RPMI8226 (cell line): Measurements from ENCODE around the gene KREMEN1.
A peak's percentile ranks its signal among the peaks of the same experiment; 100 is the strongest.

Experiments used
- DNase-seq: peaks from one replicate; pipeline ENCODE4 v3.0.0-alpha.2; 2015

KREMEN1 gene

GRCh38 chr22:29134448-29134847, 61.6 kb downstream of the KREMEN1 start:
- no peak for DNase-seq

- DNase-seq: no peak
These were observed 64.2 kb downstream of the KREMEN1 start for GRCh38 chr22:29136782-29137700.

- no peak for DNase-seq
These were observed 65.9 kb downstream of the KREMEN1 start for GRCh38 chr22:29138556-29139305.

GRCh38 chr22:29139965-29140782, 67.3 kb downstream of the KREMEN1 start:
- no peak for DNase-seq

GRCh38 chr22:29141078-29141688, 68.3 kb downstream of the KREMEN1 start:
- no peak for DNase-seq

- DNase-seq: no peak
These were observed 69.3 kb downstream of the KREMEN1 start for GRCh38 chr22:29142116-29142515.

GRCh38 chr22:29143941-29144785, 71.3 kb downstream of the KREMEN1 start:
- DNase-seq: peak; percentile 22

GRCh38 chr22:29144786-29145160, 71.9 kb downstream of the KREMEN1 start:
- DNase-seq: no peak

- DNase-seq: no peak
These were observed 72.7 kb downstream of the KREMEN1 start for GRCh38 chr22:29145321-29146072.

- DNase-seq: no peak
These were observed 73.3 kb downstream of the KREMEN1 start for GRCh38 chr22:29146091-29146560.

GRCh38 chr22:29146771-29147170, 73.9 kb downstream of the KREMEN1 start:
- no peak for DNase-seq

GRCh38 chr22:29147331-29147899, 74.6 kb downstream of the KREMEN1 start:
- DNase-seq: no peak

- no peak for DNase-seq
These were observed 75.2 kb downstream of the KREMEN1 start for GRCh38 chr22:29148036-29148435.

GRCh38 chr22:29148826-29149225, 76.0 kb downstream of the KREMEN1 start:
- DNase-seq: no peak

- no peak for DNase-seq
These were observed 77.2 kb downstream of the KREMEN1 start for GRCh38 chr22:29149841-29150555.

- DNase-seq: no peak
These were observed 77.9 kb downstream of the KREMEN1 start for GRCh38 chr22:29150701-29151100.

GRCh38 chr22:29151316-29151715, 78.5 kb downstream of the KREMEN1 start:
- DNase-seq: no peak

- no peak for DNase-seq
These were observed 79.5 kb downstream of the KREMEN1 start for GRCh38 chr22:29152045-29152953.
